ENCODE data around the gene RAD50.

DNA sequence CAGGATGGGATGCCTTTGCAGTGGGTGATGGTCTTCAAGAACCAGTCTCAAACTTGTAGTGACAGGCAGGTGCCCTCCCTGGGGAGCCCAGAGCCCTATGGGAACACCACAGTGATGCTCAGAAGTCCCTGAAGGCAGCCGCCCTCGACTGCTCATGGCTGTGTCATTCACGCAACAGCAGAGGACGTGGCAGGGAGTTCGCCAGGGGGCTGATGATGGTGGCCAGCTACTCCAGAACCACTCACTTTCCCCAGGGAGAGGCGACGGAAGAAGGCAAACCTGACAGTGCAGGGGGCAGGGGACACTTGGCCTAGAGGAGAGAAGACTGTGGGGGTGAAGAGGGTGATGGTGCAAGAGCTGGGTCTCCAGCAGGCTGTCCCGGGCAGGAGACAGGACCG, 105.2 kb downstream of the RAD50 start:
- TF ChIP-seq, protein P1, sequence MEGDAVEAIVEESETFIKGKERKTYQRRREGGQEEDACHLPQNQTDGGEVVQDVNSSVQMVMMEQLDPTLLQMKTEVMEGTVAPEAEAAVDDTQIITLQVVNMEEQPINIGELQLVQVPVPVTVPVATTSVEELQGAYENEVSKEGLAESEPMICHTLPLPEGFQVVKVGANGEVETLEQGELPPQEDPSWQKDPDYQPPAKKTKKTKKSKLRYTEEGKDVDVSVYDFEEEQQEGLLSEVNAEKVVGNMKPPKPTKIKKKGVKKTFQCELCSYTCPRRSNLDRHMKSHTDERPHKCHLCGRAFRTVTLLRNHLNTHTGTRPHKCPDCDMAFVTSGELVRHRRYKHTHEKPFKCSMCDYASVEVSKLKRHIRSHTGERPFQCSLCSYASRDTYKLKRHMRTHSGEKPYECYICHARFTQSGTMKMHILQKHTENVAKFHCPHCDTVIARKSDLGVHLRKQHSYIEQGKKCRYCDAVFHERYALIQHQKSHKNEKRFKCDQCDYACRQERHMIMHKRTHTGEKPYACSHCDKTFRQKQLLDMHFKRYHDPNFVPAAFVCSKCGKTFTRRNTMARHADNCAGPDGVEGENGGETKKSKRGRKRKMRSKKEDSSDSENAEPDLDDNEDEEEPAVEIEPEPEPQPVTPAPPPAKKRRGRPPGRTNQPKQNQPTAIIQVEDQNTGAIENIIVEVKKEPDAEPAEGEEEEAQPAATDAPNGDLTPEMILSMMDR (IDR thresholded peaks at IDR 0.05 in 8 of 11, conservative IDR thresholded peaks at IDR 0.05 in 3 of 11), result no peak
- no peak for TF ChIP-seq POLR2A (IDR thresholded peaks at IDR 0.05)
- no peak for TF ChIP-seq POLR2AphosphoS5 (IDR thresholded peaks at IDR 0.05)

Measured in spleen (tissue), 7 donors.